GM21423 (cell line): ENCODE results near the gene EPHB1.

ENCODE experiments used
- ATAC-seq: cut with Tn5 transposase; IDR thresholded peaks from one replicate; pipeline ENCODE4 v1.9.1; 2021; ENCODE audit warnings: mild to moderate bottlenecking, moderate library complexity; ENCODE audit not compliant: unreplicated experiment

Gene EPHB1

DNA sequence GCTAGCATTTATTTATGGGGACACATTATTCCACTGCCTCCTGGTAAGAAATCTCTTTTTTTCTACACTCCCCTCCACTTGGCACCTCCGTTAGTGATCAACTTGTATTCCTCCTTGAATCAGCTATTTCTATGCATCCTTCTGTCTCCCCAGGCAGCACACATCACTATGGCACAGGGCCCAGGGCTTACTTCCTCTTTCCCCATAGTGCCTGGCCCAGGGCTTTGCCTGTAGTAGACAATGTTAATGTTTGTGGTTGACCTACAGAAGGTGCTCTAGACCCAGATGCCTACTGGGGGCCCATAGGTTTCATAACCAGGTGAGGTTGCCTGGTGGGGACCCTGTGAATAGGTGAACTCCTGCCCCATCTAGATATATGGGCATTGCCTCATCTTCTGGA is 44.9 kb downstream of the EPHB1 start:
- peak; percentile 74 for ATAC-seq

DNA sequence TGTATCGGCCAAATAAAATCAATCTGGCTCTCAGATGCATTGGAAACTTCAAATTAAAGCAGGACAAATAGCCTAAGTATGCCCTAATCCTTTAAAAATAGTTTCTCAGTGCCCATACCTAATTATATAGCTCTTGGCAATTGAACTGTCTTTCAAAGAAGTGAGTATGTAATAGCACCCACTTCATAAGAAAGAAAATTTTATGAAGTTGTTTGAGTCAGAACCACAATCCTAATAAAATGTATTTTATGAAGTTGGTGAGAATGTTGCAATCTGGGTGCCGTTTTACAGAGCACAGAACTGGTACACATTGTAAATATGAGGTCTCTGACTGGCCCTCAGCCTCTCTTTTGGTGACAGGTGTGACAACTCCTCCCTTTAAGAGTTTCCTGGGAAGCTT is 45.4 kb downstream of the EPHB1 start:
- no peak for ATAC-seq

DNA sequence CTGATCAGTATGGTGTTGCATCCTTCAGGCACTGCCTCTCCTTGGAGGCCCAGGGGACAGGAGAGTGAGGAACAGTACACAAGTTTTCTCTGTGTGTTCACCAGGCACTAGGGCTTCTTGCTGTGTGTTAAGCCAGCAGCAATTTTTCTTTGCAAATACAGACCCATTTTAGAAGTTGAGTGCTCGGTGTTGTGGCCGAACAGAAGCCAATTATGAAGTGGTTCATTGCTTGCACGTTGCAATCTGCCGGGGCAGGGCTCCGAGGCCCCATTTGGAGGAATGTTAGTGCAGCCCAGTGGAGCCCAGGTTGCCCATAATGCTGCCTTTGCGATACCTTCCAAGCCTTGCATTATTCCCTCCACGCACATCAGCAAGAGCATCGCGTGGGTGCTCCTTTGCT is 51.0 kb downstream of the EPHB1 start:
- no peak for ATAC-seq

DNA sequence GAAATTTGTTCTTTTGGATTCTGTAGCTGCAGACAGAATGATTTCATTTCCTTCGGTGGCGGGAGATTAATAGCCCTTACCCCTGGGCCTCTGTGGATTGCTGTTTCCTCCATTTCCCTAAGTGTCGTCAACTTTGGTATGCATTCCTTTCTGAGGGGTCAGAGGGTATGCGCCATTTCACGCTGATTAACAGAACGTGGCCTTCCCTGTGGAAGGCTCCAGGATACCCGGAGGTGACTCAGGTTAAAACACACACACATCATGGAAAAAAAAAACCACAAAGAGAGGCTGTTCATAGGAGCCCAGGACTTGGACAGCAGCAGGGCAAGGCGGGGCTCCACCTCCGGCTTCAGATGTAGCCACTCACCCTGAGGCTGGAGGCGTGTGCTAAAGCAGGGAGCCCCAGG is 51.9 kb downstream of the EPHB1 start:
- no peak for ATAC-seq

DNA sequence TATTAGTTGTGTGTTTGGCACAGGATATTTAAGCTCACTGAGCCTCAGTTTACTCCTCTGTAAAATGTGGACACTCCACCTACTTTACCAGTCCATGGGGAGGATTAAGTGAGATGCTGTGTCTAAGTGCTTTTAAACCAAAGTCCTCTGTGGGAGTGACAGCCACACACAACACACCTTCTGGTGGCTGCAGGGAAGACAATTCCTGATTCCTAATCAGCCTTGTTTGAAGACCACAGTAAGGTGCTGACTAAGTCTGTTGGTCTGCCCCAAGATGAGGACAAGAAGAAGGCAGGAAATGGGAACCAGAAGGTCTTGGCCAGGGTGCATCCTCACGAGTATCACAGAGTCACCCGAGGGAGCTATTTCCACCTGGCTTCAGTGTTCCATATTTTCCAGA is 52.3 kb downstream of the EPHB1 start:
- no peak for ATAC-seq

DNA sequence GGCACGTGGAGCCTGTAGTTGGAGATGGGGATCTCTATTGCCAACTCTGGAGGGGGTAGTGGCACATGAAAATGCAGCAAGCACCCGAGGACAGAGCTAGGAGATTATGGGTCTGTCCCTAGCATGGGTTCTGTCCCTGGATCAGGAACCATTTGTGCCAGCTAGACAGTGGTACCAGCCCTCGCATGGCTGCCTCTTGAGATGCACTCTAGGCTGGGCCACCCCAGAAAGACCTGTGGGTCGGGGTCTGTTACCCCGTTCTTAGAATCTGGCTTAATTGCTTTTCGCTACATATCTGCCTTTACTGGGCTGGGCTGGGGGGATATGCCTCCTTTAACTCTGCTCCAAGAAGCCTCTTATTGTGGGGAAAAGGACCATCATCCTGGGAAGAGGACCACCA is 54.5 kb downstream of the EPHB1 start:
- ATAC-seq: no peak

DNA sequence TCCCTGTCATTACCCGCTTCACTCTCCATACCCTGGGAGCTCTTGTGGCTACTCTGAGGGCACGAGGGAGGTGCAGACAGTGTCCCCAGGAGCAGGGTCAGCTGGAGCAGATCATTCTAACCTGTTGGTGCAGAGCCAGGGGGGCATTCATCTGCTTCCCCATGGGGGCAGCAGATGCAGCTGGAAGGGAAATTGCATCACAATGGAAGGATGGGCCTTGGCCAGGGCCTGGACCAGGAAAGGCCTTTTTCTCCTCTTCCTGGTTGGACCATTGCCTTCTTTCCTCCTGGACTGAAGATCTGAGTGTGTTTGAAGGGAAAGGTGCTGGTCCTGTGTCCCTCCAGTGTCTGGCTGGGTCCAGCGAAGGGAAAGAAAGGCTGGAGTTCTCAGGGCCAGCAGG is 55.7 kb downstream of the EPHB1 start:
- ATAC-seq: no peak

DNA sequence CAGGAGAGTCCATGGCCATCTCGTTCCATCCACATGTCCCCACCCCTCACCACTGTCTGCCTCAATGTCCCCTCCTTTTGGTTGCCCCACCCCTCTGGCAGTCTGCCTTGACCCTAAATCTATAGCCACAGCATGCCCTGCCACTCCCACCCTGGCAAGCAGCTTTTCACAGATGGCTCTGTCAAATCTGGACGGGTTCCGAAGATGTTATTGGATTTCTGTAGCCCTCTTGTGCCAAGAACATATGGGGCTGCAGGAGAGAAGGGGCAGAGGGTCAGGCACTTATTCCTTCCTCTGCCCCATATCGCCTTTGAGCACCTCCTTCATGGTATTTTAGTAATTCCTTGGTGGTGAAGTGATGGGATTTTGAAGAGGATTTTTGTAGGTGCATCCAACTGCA is 57.1 kb downstream of the EPHB1 start:
- ATAC-seq: no peak

DNA sequence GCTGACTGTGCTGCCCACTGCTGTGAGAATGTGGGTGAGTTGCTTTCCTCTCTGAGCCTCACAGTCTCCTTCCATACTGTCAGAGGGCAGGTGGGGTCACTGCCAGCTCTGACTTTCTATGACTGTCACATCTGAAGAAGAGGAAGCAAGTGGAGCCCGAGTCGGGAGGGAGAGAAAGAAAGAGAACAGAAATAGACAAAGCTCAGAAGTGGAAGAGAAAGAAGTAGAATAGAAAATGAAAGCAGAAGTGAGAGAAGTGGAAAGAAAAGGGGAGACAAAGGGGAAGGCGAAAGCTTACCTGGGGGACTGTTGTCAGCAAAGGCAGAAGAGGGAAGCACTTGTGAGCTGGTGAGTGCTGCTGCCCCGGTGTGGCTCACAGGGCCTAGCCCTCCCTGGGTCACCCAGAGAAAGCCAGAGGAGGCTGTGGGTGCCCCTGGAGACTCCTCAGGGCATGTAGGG is 57.9 kb downstream of the EPHB1 start:
- peak; percentile 94 for ATAC-seq

DNA sequence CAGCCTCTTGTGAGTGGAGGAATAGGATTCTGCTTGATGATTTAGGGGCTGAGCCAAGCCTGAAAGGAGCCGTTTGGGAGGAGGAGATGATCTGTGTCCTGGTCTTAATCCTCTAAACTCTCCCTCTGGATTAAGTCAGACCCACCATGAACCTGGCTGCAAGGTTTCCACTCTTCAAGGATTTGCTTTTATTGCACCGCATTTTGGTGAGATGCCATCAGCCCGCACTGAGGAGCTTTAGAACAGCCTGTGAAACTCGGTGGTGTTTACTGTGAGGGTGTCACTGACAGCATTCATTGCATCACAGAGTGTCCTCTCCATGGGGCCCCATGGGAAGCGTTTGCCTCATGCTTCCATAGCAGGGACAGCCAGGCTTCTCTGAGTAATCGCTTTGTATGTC is 59.2 kb downstream of the EPHB1 start:
- ATAC-seq: no peak

DNA sequence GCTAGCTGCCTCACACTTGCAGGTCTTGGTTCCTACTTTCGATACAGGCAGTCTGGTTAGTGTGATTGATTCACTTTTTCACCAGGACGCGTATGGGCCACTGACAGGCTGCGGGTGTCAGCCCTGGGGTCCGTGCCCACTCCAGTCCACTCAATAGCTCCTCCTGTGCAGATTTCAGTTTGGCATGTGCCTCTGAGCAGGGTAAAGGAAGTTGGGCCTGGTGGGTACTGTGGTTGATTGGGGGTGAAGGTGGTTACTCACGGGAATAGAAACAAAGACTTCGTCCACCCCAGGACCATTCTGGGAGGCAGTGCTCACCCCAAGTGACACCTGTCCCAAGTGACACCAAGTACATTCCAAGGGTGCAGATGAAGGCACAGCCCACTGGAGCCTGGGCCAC is 62.3 kb downstream of the EPHB1 start:
- ATAC-seq: no peak

DNA sequence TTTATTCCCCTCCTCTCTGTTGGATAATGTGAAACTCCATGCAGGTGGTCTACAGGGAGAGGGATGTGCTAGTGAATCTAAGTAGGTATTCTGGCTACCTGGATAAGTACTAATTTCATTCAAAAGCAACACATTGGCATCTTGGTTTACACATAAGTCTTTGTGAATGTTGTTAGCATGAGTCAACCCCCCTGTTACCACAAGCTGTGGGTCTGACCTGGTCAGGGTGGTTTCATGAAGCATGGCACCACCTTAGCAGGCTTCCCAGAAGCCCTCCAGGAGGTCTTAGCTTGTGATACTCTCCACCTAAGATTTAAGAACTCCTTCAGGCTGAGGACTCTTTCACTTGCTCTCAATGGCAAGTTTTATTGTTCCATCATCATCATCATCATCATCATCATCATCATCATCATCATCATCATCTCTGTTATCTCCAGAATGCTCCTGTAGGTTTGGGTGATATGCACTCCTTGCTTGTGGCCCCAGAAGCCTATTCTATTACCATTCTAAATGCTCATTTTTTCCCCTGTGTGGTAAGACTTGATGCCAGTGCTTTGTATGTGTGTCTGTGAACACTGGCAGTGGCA is 62.8 kb downstream of the EPHB1 start:
- no peak for ATAC-seq

DNA sequence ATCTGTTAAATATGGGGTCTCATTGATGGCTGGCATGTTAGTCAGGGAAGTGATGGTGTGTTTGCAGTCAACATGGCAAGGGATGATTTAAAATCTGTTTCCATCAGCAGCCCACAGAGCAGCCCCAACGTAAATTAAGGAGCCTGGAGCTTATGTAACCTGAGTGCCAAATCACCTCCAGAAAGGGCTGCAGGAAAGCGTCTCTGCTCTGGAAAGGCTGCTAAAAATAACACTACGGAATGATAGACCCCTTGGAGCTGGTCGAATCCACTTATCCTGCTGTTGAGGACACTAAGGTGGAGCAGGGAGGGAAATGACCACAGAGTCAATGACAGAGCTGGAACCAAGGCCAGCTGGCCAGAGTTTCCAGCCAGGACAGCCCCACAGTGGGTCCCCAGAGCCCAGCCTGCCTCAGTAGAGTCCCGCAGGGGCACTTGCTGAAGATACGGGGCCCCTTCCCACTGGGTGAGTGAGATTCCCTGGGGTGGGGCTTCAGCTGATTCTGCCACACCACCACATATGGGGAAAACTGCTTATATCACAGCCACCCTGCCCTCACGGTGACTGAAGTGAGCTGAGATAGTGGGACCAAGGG is 63.5 kb downstream of the EPHB1 start:
- ATAC-seq: no peak

DNA sequence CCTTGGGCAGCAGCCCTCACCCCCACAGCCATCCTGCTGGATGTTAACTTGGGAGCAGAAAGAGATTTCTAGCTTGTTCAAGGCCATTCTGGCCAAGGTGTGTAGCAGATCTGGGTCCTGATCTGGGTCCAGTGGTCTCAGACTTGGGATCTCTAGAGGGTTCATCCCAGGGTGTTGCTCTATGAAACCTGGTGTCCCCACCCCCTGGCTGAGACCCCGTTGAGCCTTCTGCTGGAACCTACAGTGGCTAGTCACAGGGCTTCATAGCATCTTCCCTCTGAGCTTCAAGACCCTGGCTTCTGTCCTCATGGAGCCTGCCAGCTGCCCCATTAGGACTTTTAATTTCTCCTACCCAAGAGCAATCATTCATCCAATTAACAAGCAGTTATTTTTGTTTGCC is 64.3 kb downstream of the EPHB1 start:
- no peak for ATAC-seq

DNA sequence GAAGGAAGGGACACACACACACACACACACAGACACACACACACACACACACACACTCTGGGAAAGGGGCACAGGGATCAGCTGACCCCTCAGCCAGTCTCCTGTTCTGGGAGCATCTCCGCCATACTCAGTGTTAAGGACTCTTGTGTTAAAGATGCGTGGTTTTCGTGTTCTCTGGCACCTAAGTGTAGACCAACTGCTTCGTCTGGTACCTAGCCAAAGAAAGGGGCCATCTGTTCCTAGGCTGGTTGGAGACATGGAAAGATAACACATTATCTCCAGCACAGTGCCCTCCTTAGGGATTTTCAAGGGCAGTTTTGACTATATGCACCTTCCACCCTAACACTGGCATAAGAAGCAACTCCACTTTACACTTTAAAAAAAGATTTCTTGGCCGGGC is 65.1 kb downstream of the EPHB1 start:
- no peak for ATAC-seq

DNA sequence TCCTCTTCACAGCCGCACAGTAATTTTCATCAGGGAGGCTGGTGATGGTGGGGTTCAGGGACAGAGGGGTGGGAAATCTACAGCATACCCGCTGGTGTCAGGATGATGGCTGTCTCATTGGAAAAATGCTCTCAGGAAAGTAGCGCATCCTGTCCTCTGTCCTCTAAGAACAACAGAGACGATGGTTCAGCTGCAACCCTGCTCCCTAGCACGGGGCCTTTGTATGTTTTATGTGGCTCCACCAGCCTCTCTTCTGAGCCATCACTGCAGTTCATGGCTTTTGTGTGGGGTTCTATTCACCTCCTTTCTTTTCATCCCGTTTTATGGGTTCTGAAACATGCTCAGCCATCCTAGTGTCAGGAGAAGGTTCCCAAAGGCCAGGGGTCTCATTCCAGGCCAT is 68.9 kb downstream of the EPHB1 start:
- ATAC-seq: no peak

DNA sequence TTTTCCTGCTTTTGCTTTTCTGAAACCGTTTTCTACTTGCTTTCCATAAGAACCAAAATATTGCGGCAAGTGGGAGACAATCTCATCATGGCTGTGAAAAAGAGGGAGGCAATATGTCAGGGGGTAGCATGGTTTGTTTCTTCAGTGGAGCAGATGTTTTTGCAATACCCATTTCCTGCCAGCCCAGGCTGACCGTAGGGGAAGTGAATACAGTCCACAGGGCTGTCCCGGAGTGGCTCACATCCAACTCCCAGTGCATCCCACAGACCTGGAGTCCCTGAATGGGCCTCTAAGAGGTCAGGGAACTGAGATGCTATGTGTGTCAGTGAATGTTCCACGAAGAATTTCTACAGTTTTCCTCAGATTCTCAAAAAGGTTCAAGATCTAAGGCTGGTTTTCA is 69.6 kb downstream of the EPHB1 start:
- no peak for ATAC-seq

DNA sequence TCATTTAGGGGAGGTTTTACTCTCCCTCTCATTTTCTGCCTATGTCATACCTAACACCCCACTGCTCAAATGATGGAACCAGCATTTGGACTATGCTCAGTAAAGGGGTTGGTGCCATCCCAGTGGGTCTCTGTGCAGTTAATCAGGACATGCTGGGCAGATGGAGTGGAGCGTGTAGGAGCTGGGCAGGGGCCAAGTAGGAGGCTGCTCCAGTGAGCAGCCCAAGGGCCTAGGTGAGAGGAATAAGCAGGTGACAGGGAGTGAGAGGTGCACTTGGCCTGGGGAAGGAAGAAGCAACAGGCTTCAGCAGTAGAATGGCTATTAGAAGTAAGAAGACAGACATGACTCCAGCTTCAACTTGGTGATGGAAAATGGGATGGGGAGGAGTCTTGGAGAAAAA is 72.2 kb downstream of the EPHB1 start:
- no peak for ATAC-seq

DNA sequence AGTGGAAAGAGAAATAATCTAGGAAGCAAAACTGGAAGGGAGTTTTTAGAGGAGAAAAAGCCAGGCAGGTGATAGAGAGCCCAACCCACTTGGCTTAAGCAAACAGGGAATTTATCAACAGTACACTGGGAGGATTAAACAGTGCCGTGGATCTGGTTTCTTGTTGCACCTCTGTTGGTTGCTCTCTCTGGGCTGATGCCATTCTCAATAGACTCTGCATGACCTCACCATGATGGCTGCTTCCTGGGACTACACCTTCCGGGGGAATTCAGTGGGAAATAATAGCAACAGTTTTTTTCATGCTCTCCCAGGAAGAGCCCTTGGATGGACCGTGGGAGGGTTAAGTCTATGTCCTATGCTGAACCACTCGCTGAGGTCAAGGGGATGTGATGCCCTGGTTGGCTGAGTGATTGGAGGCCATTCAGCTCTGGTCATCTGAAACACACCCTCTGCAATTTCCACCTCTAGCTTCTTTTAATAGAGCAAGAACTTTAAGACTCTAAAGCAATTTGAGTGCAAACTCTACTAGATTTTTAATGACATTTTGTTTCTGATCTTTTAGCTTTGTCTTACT is 74.2 kb downstream of the EPHB1 start:
- ATAC-seq: no peak

DNA sequence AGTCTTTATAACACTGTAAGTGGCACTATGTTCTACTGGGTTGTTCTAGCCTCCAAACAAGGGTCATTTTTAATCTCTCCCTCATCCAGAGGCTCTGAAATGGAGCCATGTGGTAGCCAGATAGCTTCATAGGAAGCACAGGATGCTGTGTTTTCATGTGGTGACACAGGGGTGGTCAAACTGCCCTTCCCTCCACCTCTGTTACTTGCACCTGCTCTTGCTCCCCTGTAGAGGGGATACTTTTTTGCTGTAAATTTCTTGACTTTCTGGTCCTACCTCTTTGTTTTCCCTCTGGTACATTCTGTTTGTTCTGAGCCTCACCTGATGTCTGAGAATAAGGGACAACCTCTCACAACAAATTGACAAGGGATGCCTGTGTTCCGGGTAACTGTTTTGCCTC is 76.8 kb downstream of the EPHB1 start:
- no peak for ATAC-seq

DNA sequence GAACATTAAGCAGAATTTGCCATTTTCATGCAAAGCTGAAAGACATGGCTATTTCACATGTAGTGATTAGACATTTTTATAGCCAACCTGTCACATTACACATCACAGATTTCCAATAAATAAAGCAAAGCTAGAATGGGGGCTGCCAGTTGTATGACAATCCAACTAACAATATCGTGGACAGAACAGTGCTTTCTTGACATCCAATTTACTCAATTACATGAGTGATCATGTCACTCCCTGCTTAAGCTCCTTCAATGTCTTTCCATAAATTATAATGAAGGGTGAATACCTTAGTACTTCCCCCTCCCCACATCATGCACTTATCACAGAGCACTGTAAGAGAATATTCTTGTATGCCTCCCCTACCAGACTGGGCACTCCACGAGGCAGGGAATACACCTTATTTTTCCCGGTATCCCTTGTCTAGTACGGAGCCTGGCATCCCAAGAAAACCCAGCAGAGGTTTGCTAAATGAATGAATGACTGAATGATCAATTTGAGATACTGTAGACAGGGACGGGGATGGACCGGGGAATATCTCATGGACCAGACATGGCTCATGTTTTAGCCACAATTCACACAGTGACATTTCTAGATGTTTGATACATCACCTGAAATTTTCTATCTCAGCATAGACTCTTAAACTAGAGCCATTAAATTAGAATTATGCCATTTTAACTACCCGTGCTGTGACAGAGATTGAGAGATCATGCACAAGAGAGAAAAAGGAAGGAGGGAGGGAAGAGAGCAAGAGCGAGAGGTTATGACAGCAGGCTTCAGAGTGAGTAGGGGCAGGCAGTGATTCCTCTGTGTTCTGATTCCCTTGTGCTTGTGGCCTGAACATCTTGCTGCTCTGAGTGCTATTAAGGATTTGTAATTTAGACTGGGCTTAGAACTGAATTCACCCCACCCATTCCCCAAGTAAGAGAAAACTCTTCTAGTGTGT is 77.7 kb downstream of the EPHB1 start:
- no peak for ATAC-seq

DNA sequence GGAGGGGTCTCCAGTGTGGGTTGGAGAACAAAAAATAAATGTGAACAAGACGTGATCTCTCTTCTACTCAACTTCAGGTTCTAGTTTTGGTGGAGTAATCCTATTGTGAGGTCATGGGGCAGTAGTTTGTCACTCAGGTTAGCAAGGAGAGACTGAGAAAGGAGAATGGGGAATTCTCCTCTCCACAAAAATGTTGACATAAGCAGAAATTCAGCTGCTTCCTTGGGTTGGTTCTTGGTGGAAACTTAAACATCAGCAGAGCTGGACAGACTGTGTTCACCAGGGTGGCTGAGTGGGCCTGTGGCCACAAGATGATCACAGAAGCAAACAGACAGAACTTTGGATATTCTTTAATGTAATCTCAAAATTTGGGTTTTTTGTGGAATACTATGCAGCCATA is 78.7 kb downstream of the EPHB1 start:
- ATAC-seq: no peak
